Measurements from ENCODE around the gene MAP2K7.

- TF ChIP-seq CTCF (IDR thresholded peaks at IDR 0.05 in 2 of 3, conservative IDR thresholded peaks at IDR 0.05 in 1 of 3; ENCODE audit: borderline replicate concordance in 1 of 3, insufficient read depth in 1 of 3, low read depth in 2 of 3, low read length in 2 of 3) (no peak), POLR2A (IDR thresholded peaks at IDR 0.05; ENCODE audit: borderline replicate concordance, extremely low read depth, insufficient read depth, insufficient read length) (no peak), RAD21 (IDR thresholded peaks at IDR 0.05; ENCODE audit: low read depth) (no peak), EZH2 (IDR thresholded peaks at IDR 0.05) (no peak)
These were observed 19.9 kb downstream of the MAP2K7 start for GRCh38 chr19:7923295-7924191.

All from HCT116 (cell line).